ENCODE measurements around the gene CSTF3.
A peak's percentile ranks its signal among the peaks of the same experiment; 100 is the strongest.

Gene CSTF3

GRCh38 chr11:33045551-33046255 is 115.6 kb downstream of the CSTF3 start:
- no peak for DNase-seq (ENCODE audit: low read depth, low spot score)
- Histone ChIP-seq H3K27ac (peak overlapping the region; percentile 93), H3K36me3 (ENCODE audit: insufficient read depth, low read length) (peaks cover 10% of the 10 kb centered on the region; the same call in 1 of the 2 replicates), H3K9me3 (ENCODE audit: low read depth, low read length) (no peaks in the 10 kb centered on the region), H3K4me3 (peak overlapping the region; percentile 40), H3K9ac (ENCODE audit: insufficient read length) (no peak overlapping the region)
- TF ChIP-seq POLR2AphosphoS5 (IDR thresholded peaks at IDR 0.05; ENCODE audit: borderline replicate concordance, low read depth, low read length) (no peak), EZH2 (IDR thresholded peaks at IDR 0.05) (no peak), FOXP2 (optimal IDR thresholded peaks at IDR 0.05; ENCODE audit: control extremely low read depth, extremely low read length, insufficient read depth) (no peak)

GRCh38 chr11:33044285-33044756 is 117.0 kb downstream of the CSTF3 start:
- Histone ChIP-seq H3K36me3 (ENCODE audit: insufficient read depth, low read length) (peaks cover 10% of the 10 kb centered on the region; the same call in 1 of the 2 replicates), H3K27ac (peak overlapping the region; percentile 81), H3K9me3 (ENCODE audit: low read depth, low read length) (no peaks in the 10 kb centered on the region), H3K4me3 (peak overlapping the region; percentile 27), H3K9ac (ENCODE audit: insufficient read length) (peak overlapping the region; percentile 32)
- no peak for TF ChIP-seq FOXP2 (optimal IDR thresholded peaks at IDR 0.05; ENCODE audit: control extremely low read depth, extremely low read length, insufficient read depth)
- TF ChIP-seq EZH2 (IDR thresholded peaks at IDR 0.05) = no peak
- no peak for TF ChIP-seq POLR2AphosphoS5 (IDR thresholded peaks at IDR 0.05; ENCODE audit: borderline replicate concordance, low read depth, low read length)
- DNase-seq (ENCODE audit: low read depth, low spot score) = no peak

- peaks cover 10% of the 10 kb centered on the region; the same call in 1 of the 2 replicates for H3K36me3 ChIP-seq (ENCODE audit: insufficient read depth, low read length)
- no peak for TF ChIP-seq POLR2AphosphoS5 (IDR thresholded peaks at IDR 0.05; ENCODE audit: borderline replicate concordance, low read depth, low read length)
- DNase-seq (ENCODE audit: low read depth, low spot score) = no peak
- H3K4me3 ChIP-seq = no peak overlapping the region
- no peaks in the 10 kb centered on the region for H3K9me3 ChIP-seq (ENCODE audit: low read depth, low read length)
- H3K9ac ChIP-seq (ENCODE audit: insufficient read length) = no peak overlapping the region
- H3K27ac ChIP-seq = peak overlapping the region; percentile 81
Observed at GRCh38 chr11:33043221-33043830, 118.0 kb downstream of the CSTF3 start.

GRCh38 chr11:33040862-33041453 is 120.3 kb downstream of the CSTF3 start:
- no peak for DNase-seq (ENCODE audit: low read depth, low spot score)
- Histone ChIP-seq H3K9me3 (ENCODE audit: low read depth, low read length) (no peaks in the 10 kb centered on the region), H3K9ac (ENCODE audit: insufficient read length) (no peak overlapping the region), H3K36me3 (ENCODE audit: insufficient read depth, low read length) (peaks cover 10% of the 10 kb centered on the region; the same call in 1 of the 2 replicates), H3K27ac (peak overlapping the region; percentile 34), H3K4me3 (peak overlapping the region; percentile 94)
- TF ChIP-seq EZH2 (IDR thresholded peaks at IDR 0.05) (no peak), FOXP2 (optimal IDR thresholded peaks at IDR 0.05; ENCODE audit: control extremely low read depth, extremely low read length, insufficient read depth) (no peak), POLR2AphosphoS5 (IDR thresholded peaks at IDR 0.05; ENCODE audit: borderline replicate concordance, low read depth, low read length) (no peak)

- peak overlapping the region; percentile 97 for H3K9ac ChIP-seq (ENCODE audit: insufficient read length)
- H3K27ac ChIP-seq = peak overlapping the region; percentile 34
- no peak for TF ChIP-seq POLR2AphosphoS5 (IDR thresholded peaks at IDR 0.05; ENCODE audit: borderline replicate concordance, low read depth, low read length)
- no peak for TF ChIP-seq EZH2 (IDR thresholded peaks at IDR 0.05)
- no peak for TF ChIP-seq FOXP2 (optimal IDR thresholded peaks at IDR 0.05; ENCODE audit: control extremely low read depth, extremely low read length, insufficient read depth)
- peak overlapping the region; percentile 94 for H3K4me3 ChIP-seq
- DNase-seq (ENCODE audit: low read depth, low spot score) = no peak
- H3K9me3 ChIP-seq (ENCODE audit: low read depth, low read length) = no peaks in the 10 kb centered on the region
- H3K36me3 ChIP-seq (ENCODE audit: insufficient read depth, low read length) = peaks cover 7% of the 10 kb centered on the region; the same call in 1 of the 2 replicates
Observed at GRCh38 chr11:33040033-33040861, 121.0 kb downstream of the CSTF3 start.

- Histone ChIP-seq H3K9me3 (ENCODE audit: low read depth, low read length) (no peaks in the 10 kb centered on the region), H3K27ac (peak within 1 kb of the TSS; percentile 94), H3K36me3 (ENCODE audit: insufficient read depth, low read length) (no peaks in the 10 kb centered on the region), H3K4me3 (peak within 1 kb of the TSS; percentile 94), H3K9ac (ENCODE audit: insufficient read length) (peak within 1 kb of the TSS; percentile 97)
- TF ChIP-seq EZH2 (IDR thresholded peaks at IDR 0.05) = no peak
- TF ChIP-seq FOXP2 (optimal IDR thresholded peaks at IDR 0.05; ENCODE audit: control extremely low read depth, extremely low read length, insufficient read depth) = no peak
- TF ChIP-seq POLR2AphosphoS5 (IDR thresholded peaks at IDR 0.05; ENCODE audit: borderline replicate concordance, low read depth, low read length) = peak; percentile 55; the same call in 1 of the 2 replicates
- DNase-seq (ENCODE audit: low read depth, low spot score) = no peak
Observed at GRCh38 chr11:33039274-33040032, 121.8 kb downstream of the CSTF3 start, which contains the start of gene TCP11L1. TSS of gene TCP11L1 (plus strand) at chr11:33039572. CDS start at chr11:33043774, 4,202 bp downstream.

- no peak overlapping the region for H3K9ac ChIP-seq (ENCODE audit: insufficient read length)
- no peaks in the 10 kb centered on the region for H3K9me3 ChIP-seq (ENCODE audit: low read depth, low read length)
- no peak overlapping the region for H3K4me3 ChIP-seq
- H3K27ac ChIP-seq = no peak overlapping the region
- H3K36me3 ChIP-seq (ENCODE audit: insufficient read depth, low read length) = no peaks in the 10 kb centered on the region
- no peak for DNase-seq (ENCODE audit: low read depth, low spot score)
- no peak for TF ChIP-seq EZH2 (IDR thresholded peaks at IDR 0.05)
- TF ChIP-seq POLR2AphosphoS5 (IDR thresholded peaks at IDR 0.05; ENCODE audit: borderline replicate concordance, low read depth, low read length) = no peak
- TF ChIP-seq FOXP2 (optimal IDR thresholded peaks at IDR 0.05; ENCODE audit: control extremely low read depth, extremely low read length, insufficient read depth) = no peak
Observed at GRCh38 chr11:33035011-33035410, 126.3 kb downstream of the CSTF3 start.
